A673 (cell line): Measurements from ENCODE around the gene UNC45A. TPM values are rescaled to one million over a fixed set of nuclear protein-coding genes. Genes with fewer than 3 reads are reported as not detected.

Source experiments
- BruUV-seq: library from RNA; stranded (reverse); fragments of 400-500 nt; replicated peaks from 2 replicates; lab custom pipeline; 2021; lab: Mats Ljungman, UMichigan
- CTCF ChIA-PET: fragments of 300-600 bp; sonication (Branson Sonifier 250); formaldehyde crosslinking; loops from one replicate; lab custom pipeline; 2022; ENCODE audit warnings: antibody characterized with exemption; lab: Charles Lee
- POLR2A ChIA-PET: fragments of 300-600 bp; sonication (Branson Sonifier 250); formaldehyde crosslinking; loops from one replicate; lab custom pipeline; 2022; ENCODE audit warnings: antibody characterized with exemption; ENCODE audit not compliant: low non-redundant PET; lab: Charles Lee
- DNase-seq: peaks from one replicate; pipeline ENCODE4 v3.0.0-alpha.2; 2015; ENCODE audit warnings: low spot score
- H3K27ac ChIP-seq: fragments of 200-600 bp; sonication (generic); 2 replicates; pipeline ENCODE4 v1.5.1; 2016; ENCODE audit warnings: mixed run types, low read depth, mild to moderate bottlenecking, mixed read lengths, antibody characterized with exemption, low read length; ENCODE audit not compliant: poor library complexity, severe bottlenecking
- H3K27me3 ChIP-seq: fragments of 200-600 bp; sonication (generic); replicated peaks from 2 replicates; pipeline ENCODE4 v1.6.1; 2017; ENCODE audit warnings: mixed run types, low read depth, mild to moderate bottlenecking, mixed read lengths, antibody characterized with exemption, low read length; ENCODE audit not compliant: insufficient read depth, poor library complexity
- H3K36me3 ChIP-seq: fragments of 200-600 bp; sonication (generic); 2 replicates; pipeline ENCODE4 v1.6.1; 2016; ENCODE audit warnings: mixed run types, mild to moderate bottlenecking, mixed read lengths, antibody characterized with exemption, low read length; ENCODE audit not compliant: insufficient read depth, poor library complexity, severe bottlenecking
- H3K4me1 ChIP-seq: fragments of 200-600 bp; sonication (generic); 2 replicates; pipeline ENCODE4 v1.6.1; 2017; ENCODE audit warnings: mixed run types, mild to moderate bottlenecking, mixed read lengths, antibody characterized with exemption, low read length; ENCODE audit not compliant: insufficient read depth, poor library complexity, severe bottlenecking
- H3K4me3 ChIP-seq: fragments of 200-600 bp; sonication (generic); 2 replicates; pipeline ENCODE4 v1.5.1; 2016; ENCODE audit warnings: low read depth, mixed run types, mild to moderate bottlenecking, mixed read lengths, low read length; ENCODE audit not compliant: poor library complexity, severe bottlenecking
- H3K9me3 ChIP-seq: fragments of 200-600 bp; sonication (generic); 2 replicates; pipeline ENCODE4 v1.6.1; 2016; ENCODE audit warnings: mixed run types, low read depth, mild to moderate bottlenecking, mixed read lengths, antibody characterized with exemption, low read length; ENCODE audit not compliant: poor library complexity, severe bottlenecking
- EZH2 ChIP-seq: fragments of 200-600 bp; sonication (generic); IDR thresholded peaks from 2 replicates; pipeline ENCODE4 v1.6.1; 2017; ENCODE audit warnings: borderline replicate concordance, low read depth, mild to moderate bottlenecking, mixed read lengths, antibody characterized with exemption, low read length; ENCODE audit not compliant: poor library complexity, severe bottlenecking
- intact Hi-C: fragments of 100-400 bp; cut with micrococcal nuclease; formaldehyde crosslinking; loops from one replicate; pipeline ENCODE4 v1.10.0; 2022; ENCODE audit not compliant: unreplicated experiment
- total RNA-seq: library from RNA; stranded (reverse); gene quantifications from 2 replicates; pipeline ENCODE4 v1.2.3, GENCODE V29; 2021
- TF ChIP-seq, protein P1 (sequence below): fragments of 300-800, 200-600 bp; sonication (generic); conservative IDR thresholded peaks from 2 replicates; pipeline ENCODE4 v1.5.1; 2017; ENCODE audit warnings: low read depth, mild to moderate bottlenecking, antibody characterized with exemption, low read length, moderate library complexity, mixed read lengths

The UNC45A gene
- total RNA-seq, 1 experiment from 2014 or later = 74.4 TPM

DNA sequence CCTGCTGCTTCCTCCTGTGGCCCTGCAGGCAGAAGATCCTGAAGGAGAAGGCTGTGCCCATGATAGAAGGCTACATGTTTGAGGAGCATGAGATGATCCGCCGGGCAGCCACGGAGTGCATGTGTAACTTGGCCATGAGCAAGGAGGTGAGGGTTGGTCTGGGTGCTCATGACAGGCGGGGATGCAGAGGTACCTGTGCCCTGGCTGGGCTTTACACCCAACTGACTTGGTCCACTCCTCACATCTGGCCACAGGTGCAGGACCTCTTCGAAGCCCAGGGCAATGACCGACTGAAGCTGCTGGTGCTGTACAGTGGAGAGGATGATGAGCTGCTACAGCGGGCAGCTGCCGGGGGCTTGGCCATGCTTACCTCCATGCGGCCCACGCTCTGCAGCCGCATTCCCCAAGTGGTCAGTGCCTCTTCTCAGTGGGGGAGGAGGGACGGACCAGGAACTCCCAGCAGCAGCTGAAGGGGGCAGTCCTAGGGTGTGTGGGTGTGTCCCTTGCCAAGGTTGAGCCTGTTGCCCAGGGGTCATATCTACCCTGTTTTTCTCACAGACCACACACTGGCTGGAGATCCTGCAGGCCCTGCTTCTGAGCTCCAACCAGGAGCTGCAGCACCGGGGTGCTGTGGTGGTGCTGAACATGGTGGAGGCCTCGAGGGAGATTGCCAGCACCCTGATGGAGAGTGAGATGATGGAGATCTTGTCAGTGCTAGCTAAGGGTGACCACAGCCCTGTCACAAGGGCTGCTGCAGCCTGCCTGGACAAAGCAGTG, 18.0 kb downstream of the UNC45A start:
- Histone ChIP-seq H3K27me3 (no peaks in the 10 kb centered on the region), H3K9me3 (no peaks in the 10 kb centered on the region), H3K36me3 (peaks cover 28% of the 10 kb centered on the region), H3K4me1 (peaks cover 11% of the 10 kb centered on the region), H3K27ac (no peak overlapping the region), H3K4me3 (no peak overlapping the region)
- BruUV-seq = no TSS peak
- no peak for TF ChIP-seq EZH2
- TF ChIP-seq, protein P1, sequence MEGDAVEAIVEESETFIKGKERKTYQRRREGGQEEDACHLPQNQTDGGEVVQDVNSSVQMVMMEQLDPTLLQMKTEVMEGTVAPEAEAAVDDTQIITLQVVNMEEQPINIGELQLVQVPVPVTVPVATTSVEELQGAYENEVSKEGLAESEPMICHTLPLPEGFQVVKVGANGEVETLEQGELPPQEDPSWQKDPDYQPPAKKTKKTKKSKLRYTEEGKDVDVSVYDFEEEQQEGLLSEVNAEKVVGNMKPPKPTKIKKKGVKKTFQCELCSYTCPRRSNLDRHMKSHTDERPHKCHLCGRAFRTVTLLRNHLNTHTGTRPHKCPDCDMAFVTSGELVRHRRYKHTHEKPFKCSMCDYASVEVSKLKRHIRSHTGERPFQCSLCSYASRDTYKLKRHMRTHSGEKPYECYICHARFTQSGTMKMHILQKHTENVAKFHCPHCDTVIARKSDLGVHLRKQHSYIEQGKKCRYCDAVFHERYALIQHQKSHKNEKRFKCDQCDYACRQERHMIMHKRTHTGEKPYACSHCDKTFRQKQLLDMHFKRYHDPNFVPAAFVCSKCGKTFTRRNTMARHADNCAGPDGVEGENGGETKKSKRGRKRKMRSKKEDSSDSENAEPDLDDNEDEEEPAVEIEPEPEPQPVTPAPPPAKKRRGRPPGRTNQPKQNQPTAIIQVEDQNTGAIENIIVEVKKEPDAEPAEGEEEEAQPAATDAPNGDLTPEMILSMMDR = no peak
- POLR2A ChIA-PET = no interaction called here
- no peak for DNase-seq
- intact Hi-C loops = no loop called here
- CTCF ChIA-PET = interaction anchor here (0.6 kb wide), 1 partner anchor 600 kb away, joined by 4 read pairs; no protein-coding TSS in a partner anchor

DNA sequence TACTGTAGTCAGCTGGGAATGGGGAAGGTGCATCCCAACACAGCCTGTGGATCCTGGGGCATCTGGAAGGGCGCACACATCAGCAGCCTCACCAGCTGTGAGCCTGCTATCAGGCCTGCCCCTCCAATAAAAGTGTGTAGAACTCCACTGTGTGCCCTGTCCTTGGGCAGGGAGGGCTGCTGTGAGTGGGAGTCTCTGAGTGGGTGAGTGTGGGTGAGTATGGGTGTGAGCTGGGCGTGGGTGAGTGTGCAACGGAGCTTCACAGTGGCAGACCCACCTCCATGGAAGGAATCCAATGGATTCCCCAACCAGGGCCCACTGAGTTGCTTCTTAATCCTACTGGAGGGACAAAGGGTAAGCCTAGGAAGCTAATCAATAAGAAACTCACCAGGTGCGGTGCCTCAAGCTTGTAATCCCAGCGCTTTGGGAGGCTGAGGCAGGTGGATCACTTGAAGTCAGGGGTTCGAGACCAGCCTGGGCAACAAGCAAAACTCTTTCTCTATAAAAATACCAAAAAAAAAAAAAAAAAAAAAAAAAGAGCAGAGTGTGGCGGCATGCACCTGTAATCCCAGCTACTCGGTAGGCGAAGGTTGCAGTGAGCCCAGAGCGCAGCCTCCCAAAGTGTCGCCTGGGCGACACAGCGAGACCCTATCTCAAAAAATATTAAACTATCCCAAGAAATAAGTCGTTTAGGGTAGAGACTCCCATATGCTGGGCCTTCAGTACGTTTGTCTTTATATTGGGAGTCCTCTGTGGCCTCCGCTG, 19.0 kb downstream of the UNC45A start:
- TF ChIP-seq, protein P1 = no peak
- no peak for TF ChIP-seq EZH2
- Histone ChIP-seq H3K27ac (peak overlapping the region; percentile 98), H3K27me3 (no peaks in the 10 kb centered on the region), H3K4me1 (peaks cover 15% of the 10 kb centered on the region), H3K36me3 (peaks cover 28% of the 10 kb centered on the region), H3K4me3 (peak overlapping the region; percentile 76), H3K9me3 (no peaks in the 10 kb centered on the region)
- TSS peak; percentile 68 for BruUV-seq
- POLR2A ChIA-PET = interaction anchor here (0.6 to 0.7 kb wide), 2 partner anchors 143 to 718 kb away, joined by 3 to 7 read pairs; no protein-coding TSS in a partner anchor
- CTCF ChIA-PET = interaction anchor here (1.0 kb wide), 1 partner anchor 21 kb away, joined by 6 read pairs; the partner anchor contains the start of gene HDDC3
- intact Hi-C loops = no loop called here
- no peak for DNase-seq

DNA sequence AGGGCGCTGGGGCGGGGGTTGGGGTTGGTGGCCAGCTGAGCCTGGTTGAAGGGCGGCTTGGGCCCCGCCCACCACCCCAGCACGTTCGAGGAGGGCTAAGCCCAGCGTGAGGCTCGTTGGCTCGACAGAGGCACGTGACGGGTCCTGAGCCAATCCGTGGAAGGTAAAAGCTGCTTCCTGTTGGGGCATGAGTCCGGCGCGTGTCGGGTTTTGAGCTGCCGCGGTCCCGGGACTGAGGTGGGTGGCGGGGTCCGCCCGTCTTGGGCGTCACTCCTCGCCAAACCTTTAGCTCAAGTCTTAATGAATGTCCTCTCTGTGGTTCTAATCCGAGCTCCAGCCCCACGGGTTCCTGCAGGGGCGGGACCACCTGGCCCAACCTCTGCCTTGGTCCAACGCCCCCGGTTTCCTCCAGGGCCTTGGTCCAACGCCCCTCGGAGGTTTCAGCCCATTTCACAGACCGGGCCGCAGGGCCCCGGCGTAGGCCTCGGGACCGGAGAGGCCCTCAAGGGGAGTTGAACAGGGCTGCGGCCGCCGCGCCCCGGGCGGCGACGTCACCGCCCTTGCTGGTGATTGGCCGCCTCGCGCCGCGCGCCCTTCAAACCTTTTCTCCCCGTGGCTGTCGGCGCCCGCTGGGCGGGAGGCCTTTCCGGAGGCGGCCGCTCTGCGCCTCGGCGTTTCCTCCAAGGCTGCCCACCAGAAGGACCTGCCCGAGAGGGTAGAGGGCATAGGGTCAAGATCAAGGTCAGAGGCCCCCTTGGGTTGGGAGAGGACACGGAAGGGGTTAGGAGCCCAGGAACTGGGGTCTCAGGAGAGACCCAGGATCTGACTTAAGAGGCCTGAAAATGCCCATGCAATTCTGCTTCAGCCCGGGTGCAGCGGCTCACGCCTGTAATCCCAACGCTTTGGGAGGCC, 19.9 kb downstream of the UNC45A start, which contains the start of gene RCCD1:
TSS of gene RCCD1 (plus strand) at position 173 of the 912 bp plus-strand sequence. CDS start 1,851 bp downstream, outside the sequence.
- Histone ChIP-seq H3K36me3 (peaks cover 32% of the 10 kb centered on the region), H3K27me3 (no peaks in the 10 kb centered on the region), H3K4me3 (peak within 1 kb of the TSS; percentile 76), H3K9me3 (no peaks in the 10 kb centered on the region), H3K27ac (peak within 1 kb of the TSS; percentile 98), H3K4me1 (peaks cover 15% of the 10 kb centered on the region)
- DNase-seq = peak; percentile 97
- ChIA-PET POLR2A (interaction anchor here (0.5 to 0.7 kb wide), 3 partner anchors 15 to 640 kb away, joined by 3 to 10 read pairs (median 7); no protein-coding TSS in a partner anchor), CTCF (interaction anchor here (0.6 to 1.1 kb wide), 3 partner anchors 22 to 38 kb away, joined by 3 to 6 read pairs (median 3); partner anchors contain the start of gene HDDC3)
- TF ChIP-seq EZH2 = no peak
- TF ChIP-seq, protein P1 = no peak
- no TSS peak for BruUV-seq
- intact Hi-C loops = loop anchor here (1.0 to 5.0 kb wide), 2 partner anchors 20 to 37 kb away; partner anchors contain the start of genes PRC1 and UNC45A
